CD1c-positive myeloid dendritic cell (primary cell): ENCODE measurements around the gene KLHL1.

Experiments used
- DNase-seq: peaks from one replicate; pipeline ENCODE4 v3.0.0-alpha.2; 2016; ENCODE audit errors: extremely low spot score

KLHL1 gene

DNA sequence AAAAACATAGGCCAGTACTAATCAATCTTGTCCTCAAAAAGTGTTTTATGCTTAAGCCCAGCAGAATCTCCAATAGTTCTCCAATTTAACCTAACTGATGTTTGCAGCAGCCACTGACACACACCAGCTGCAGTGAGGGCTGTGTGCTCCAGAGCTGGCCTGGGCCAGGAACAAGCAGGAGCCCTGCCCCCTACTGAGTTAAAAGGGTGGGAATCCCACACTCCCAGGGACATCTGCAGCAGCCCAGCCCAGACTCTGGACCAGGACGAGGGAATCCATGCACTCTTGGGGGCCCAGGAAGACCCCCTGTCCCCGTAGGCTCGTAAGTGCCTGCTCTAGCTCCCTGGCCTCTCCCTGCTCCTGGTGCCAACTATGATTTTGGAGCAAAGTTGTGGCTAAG is 92.1 kb downstream of the KLHL1 start:
- no peak for DNase-seq

DNA sequence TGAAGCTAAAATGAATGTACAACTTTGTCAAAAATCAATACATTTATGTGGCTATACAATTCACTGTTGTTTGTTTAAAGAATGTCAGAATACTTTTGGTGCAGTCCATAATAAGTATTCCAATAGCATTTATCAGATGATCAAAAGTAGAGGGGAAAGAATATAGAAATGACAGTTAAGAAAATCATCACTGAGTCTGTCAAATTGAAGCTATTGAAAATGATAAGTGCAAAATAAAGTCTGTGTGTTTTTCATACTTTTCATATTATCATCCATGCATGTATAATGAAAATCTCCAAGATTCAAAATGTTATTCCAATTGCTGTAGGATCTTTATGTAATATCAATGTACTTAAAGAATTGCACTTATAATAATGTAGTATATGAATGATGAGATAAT is 93.9 kb downstream of the KLHL1 start:
- no peak for DNase-seq

DNA sequence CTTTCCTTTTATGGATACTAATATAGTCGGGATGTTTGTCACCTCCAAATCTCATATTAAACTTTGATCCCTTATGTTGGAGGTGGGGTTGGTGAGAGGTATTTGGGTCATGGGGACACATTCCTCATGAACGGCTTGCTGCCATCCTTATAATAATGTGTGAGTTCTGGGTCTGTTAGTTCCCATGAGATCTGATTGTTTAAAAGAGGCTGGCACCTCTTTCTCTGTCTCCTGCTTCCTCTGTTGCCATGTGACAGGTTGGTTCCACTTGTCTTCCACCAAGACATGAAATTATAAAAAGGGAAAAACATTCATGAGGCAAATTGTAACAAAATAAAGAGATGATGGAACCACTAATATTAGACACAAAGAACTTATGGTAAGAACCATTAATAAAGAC is 108.4 kb downstream of the KLHL1 start:
- DNase-seq: no peak

DNA sequence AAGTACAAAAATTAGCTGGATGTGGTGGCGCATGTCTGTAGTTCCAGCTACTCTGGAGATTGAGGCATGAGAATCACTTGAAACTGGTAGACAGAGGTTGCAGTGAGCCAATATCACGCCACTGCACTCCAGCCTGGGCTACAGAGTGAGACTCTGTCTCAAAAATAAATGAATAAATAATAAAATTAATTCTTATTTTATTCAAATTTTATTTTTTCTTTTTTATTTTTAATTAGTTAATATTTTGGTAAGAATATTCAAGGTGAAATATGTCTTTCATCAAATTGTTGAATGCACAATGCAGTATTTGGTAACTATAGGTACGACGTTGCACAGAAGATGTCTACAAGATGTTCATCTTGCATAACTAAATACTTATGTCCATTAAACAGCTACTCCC is 111.2 kb downstream of the KLHL1 start:
- no peak for DNase-seq

DNA sequence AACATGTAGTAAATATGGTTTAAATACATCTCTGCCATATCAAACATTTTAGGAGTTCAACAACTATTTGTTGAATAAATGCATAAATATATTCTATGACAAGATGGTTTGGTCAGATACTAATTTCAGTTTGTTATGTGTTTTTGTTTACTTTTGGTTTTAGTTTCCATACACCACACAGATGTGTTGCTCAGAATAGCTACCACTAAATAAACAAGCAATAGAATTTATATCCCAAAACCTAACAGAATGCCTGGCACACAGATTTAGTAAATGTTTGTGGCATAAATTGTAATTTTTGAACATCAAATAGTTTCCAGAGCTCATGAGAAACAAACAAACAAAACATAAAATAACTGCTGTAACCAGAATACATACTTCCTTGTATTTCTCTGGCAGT is 127.5 kb downstream of the KLHL1 start:
- no peak for DNase-seq

DNA sequence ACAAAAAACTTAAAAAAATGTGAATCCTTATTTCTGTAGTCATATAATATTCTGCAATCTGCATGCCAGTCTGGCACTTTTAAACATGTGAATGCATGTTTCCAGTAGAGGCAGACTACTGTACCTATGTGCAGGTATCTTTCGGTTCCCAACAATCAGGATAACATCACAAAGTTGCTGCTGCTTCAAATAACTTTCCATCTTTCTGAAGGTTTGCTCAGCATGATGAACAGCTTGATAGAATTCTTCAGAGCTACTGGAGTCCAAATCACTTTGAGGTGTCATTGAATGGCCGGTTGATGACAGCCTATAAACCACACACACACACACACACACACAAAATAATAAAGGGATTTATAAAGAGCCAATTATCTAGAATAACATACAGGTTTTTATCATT is 132.8 kb downstream of the KLHL1 start:
- DNase-seq: no peak

DNA sequence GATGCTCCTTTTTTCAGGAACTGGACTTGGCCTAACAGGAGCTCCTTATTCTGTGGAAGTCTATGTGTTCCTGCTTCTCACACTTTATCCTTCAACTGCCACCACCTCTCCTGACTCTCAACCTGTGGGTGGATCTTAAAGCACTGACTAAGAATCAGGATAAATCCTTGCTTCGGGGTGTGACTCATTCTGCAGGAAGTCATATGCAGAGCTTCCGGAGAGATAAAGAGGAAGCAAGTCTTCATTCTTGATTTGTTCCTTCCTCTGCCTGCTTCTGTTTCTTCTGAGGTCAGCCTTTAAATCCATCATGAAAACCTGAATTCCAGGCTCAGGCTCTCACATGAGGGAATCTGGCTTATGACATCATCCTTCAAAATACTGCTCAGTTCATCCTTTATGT is 137.7 kb downstream of the KLHL1 start:
- DNase-seq: no peak

DNA sequence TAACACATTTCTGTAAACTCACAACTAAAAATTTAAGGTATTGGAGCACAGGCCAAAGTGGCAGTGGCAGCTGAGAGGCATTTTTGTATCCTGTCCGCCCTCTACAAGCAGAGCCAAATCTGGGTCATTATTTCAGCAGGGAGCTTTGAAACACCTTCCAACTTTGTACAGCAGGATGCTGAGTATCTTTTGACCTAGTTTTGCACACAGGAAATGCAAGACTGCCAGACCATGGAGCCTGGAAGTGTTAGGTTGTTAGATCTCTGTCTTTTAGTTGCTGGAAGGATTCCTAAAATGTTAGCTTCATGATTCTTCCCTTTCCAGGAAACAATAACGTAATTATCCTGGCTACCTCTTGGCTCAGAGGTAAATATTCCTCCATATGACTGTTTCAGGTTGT is 149.2 kb downstream of the KLHL1 start:
- no peak for DNase-seq

DNA sequence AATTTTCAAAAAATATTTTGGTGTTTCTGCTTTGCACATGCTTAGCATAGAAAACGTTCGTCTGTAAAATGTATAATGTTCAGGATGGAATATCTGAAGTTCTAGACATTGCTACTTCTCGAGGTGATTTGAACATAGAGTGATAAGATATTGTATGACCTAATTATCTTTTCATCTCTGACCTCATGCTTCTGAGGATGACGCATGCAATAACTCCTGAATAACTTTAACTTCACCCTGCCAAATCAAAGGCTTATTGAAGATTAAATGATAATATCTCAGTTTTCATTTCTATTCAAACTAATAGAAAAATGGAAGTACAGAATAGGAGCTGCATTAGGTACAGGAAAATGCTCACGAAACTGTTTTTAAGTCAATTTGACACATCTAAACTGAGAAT is 151.4 kb downstream of the KLHL1 start:
- DNase-seq: no peak

DNA sequence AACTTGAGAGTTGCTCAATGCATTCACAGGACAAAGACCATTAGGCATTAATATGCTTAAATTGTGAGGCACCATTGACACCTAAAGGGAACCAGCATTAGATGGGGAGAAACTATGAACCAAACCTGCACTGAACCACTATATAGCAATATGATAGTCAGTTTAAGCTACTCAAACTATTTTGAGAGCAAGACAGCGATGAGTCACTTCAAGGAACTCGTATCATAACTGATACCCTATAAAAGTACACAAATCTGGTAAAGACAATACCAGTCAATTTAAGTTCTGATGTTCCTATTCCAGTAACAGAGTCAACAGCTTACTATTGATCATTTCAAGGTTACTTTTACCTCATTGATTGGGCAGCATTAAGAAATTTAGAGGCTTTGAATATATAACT is 151.9 kb downstream of the KLHL1 start:
- DNase-seq: no peak

DNA sequence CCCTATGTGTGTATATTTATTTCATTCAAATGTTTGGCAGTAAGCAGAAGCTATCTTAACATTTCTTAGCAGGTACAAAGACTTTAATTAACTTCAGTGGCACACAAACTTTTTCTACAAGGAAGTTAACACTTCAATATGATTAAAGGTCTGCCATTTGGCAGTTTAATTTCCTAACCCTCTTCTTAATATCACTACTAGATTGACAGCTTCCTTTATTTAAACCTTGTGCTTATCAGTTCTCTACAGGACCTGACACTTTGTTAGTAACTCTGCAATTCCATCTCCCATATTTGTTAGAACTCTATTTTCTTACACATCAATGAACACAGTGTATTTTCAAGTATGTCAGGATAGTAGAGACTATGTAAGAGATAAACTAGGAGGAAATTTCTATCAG is 153.0 kb downstream of the KLHL1 start:
- no peak for DNase-seq

DNA sequence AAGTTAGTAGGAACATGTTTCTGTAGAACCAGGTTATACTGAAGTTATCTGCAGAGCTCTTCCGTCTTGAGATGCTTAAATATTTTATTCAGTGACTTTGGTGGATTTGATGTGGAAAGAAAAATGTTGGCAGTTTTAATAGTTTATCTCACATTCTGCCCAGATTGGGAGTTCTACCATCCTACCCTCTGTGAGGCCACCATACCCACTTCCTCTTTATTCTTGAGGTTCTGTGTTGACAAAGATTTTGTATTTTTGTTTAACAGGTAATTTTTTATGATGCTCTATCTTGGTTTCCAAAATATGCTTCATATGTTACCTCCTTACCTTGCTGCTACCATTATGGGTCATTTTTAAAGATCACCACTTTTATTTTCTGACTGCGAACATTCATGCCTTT is 156.8 kb downstream of the KLHL1 start:
- DNase-seq: no peak

DNA sequence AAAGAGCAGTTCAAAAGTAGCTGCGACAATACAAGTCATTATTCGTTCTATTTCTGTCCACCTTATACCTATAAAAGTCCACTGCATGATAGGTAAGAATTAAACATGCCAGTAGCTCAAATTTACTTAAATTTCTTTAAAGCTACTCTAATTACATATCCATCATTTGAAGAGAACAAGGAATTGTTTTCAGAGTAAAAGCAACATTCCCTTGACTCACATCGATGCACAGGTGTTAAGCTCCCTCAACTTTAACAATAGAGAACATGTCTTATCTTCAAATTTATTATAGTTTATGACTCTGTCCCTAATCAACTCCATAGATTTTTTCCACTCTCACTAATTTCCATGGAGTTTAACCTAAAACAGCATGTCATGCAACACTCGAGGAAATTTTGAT is 158.1 kb downstream of the KLHL1 start:
- no peak for DNase-seq

DNA sequence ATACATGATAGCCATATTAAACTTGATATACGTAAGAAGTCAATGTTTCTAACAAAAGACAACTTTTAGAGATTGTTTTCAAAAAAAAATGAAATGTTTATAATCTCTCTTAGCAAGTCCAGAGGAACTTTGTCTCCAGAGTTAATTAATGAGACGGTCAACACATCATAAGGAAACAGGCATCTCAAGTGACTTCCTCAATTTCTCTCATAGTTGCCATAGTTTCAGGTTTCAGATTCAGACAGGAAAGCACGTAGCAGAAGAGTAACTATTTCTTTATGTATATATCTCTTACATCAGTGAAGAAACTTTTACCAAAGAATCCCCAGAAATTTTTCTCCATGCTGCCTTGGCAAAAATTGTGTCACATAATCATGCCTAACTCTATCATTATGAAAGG is 160.2 kb downstream of the KLHL1 start:
- DNase-seq: no peak

DNA sequence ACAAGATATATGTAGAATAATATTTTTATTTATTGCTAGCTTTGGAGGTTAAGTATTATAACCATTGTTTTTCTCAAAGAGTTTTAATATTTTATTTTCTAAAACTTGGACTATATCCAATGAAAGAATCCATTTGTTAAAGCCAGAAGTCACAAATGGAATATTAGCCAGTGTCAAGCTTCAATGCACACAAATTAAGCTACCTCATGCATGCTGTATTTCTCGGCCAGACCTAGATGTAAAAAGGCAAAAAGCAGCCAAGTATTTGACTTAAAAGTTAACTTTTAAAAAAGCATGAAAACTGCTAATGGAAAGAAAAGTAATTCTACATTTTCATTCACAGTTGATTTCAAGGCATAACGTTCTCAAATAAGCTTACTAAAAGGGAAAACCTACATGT is 160.7 kb downstream of the KLHL1 start:
- DNase-seq: no peak

DNA sequence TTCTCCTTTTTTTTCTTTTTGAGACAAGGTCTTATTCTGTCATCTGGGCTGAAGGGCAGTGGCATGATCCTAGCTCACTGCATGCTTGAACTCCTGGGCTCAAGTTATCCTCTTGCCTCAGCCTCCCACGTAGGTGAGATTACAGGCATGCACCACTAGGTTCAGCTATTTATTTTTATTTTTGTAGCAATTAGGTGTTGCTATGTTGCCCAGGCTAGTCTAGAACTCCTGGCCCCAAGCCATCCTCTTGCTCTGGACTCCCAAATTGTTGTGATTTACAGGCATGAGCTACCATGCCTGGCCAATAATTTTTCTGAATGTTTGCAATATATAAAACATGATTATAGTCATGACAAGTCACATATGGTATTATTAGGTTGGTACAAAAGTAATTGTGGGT is 161.7 kb downstream of the KLHL1 start:
- no peak for DNase-seq

DNA sequence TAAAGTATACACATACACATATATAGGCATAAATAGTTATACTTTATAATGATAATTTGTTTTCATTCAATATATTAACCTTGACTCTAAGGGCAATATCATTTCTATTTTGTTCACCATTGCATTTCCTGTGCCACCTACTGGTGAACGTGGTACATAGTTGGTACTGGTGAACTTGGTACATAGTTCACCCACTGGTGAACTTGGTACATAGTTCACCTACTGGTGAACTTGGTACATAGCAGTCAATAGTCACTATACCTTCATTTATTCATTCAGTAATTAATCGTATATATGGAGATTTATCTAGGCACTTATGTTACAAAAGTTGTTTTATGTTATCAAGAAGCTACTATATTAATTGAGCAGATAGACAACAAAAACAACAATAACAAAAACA is 173.2 kb downstream of the KLHL1 start:
- DNase-seq: no peak

DNA sequence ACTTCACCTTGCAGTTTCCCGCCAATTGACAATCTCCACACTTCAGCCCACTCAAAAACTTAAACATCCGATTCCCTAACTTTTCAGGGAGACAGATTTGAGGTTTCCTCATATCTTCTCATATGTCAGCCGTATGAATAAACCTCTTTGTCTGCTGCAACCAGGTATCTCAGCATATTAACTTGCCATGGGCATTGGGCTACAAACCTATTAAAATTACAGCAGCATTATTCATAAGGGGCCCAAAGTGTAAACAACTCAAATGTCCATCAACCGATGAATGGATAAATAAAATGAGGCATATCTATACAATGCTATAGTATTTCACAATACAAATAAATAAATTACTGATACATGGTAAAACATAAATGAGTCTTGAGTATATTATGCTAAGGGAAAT is 180.0 kb downstream of the KLHL1 start:
- DNase-seq: no peak

DNA sequence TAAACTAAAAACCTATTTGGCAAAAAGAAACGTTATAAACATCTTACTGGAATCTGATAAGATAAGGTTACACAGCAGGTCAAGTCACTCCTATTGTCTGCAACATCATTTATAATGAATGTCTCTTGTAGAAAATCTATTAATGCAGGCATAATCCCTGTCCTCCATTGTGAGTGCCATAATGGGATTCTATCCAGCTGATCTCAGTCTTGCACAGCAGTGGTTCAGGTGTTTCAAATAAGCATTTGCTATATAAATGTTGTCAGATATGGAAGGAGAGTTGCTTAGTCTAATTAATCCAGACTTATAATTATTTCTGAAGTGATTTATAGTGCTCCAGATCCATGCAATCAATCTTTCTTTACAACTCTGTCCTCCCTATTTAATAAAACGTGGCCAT is 187.1 kb downstream of the KLHL1 start:
- DNase-seq: no peak

DNA sequence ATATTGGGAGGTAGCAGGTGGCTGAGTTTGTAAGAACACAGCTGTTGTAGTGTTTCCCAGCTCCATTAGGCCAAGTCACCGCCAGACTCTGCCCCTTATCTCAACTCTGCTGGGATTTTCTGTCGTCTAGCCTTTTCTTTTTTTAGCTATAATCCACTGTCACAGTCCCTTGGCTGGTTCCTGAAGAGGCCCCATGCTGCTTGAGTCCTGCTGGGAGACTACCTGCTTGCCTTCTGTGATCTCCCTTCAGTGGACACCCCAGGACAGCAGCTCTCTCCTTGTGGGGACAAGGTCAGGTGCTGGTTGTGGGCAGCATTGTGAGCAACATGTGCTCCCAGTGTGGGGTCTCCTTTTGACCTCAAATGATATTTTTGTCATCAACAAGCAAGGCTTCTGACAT is 195.6 kb downstream of the KLHL1 start:
- DNase-seq: no peak

DNA sequence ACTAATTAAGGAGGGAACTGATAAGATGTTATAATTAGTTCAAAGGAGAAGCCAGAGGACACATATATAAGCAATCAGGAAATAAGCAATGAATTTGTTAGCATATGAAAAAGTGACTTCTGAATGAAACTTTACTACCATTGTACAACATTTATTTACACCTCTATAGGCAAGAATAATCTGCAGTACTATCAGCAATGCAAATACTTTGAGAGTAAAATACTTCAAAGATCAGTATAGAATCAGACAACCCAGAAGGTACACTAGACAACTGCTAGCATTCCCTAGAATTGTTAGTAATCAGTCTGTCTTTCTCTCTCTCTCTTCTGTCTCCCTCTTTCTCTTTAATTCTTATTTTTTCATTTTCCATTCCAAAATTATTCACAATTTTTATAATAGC is 197.5 kb downstream of the KLHL1 start:
- DNase-seq: no peak

DNA sequence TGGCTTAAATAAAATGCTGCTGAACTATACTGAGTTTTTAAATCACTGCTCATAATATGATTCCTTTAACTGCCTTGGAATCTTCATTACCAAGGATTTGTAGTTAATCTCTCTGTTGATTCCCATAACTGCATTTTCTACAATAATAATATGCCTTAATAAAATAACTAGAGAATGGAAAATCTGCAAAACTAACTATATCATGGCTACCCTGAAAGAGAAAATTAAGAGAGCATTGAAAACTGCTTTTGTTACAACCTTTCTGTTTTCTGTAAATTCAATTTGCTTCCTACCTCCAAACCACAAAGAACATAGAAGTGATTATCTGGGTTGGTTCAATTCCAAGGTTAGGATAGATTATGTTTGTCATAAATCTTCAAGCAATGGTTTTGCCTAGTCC is 203.5 kb downstream of the KLHL1 start:
- DNase-seq: no peak

DNA sequence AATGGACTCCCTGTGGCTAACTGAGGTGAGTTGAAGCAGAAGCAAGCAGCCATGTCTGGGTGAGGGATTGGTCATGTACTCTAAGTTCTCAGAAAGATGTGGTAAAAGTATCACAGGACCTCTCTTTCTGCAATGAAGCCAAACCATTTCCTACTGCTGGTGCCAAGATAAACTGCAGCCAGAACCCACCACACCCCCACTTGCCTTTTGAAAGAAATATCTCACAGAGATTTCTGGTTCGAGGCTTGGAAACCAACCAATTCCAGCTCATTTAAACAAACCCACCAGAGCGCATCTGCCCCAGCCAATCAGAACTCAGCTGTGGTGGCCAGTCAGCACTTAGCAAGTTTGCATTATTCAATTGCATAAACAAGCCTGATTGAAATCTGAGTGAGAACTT is 205.2 kb downstream of the KLHL1 start:
- no peak for DNase-seq

DNA sequence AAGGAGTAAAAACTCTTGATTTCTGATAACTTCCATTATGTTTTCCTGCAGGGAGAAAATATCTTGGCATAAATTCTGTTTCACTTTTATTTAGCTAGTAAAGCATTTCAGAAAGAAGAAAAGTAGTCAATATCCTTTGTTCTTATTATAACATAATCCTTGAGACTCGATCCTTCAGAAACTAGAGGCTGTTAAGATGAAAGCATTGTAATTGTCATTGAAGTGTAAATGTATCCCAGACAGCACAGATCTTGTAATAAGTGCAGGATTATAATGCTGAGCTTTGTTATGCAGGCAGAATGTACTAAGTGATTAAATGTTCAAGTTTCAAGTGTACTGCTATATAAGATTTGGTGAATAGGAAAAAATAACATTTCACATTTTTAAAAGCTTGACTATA is 225.8 kb downstream of the KLHL1 start:
- no peak for DNase-seq

DNA sequence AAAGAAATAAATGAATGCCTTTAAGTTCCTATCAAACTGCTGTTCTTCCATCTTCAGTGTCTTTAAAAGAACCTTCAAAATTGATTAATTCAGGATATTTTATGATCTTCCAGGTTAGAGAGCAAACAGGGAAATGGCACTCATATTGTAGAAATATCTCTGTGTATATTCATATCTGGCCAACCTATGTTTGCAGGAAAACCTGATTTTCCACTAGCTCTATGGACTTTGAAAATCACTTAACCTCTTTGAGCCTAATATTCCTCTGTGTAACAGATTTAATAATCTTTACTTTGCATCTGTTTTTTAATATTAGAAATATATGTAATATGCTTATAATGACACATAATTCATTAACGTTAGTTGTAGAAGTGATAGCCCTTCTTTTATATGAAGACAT is 228.3 kb downstream of the KLHL1 start:
- DNase-seq: no peak
